Thyroid gland (tissue), 4 donors: ENCODE data around the gene TMEM161A.

ENCODE experiments used
- CTCF ChIP-seq, 6 experiments: fragments of 200-600 bp in 3 of 6; fragments of 450-650 bp in 3 of 6; sonication (generic) in 3 of 6; IDR thresholded peaks; one replicate each; pipeline ENCODE4 v1.5.1; 2016 to 2019; ENCODE audit warnings: antibody characterized with exemption in 6 of 6, mild to moderate bottlenecking in 2 of 6, inconsistent platforms in 1 of 6, moderate library complexity in 1 of 6
- POLR2A ChIP-seq, 2 donors: fragments of 450-650 bp; IDR thresholded peaks; one replicate each; pipeline ENCODE4 v1.6.1; 2017; ENCODE audit warnings: antibody characterized with exemption in 2 of 2, mild to moderate bottlenecking in 2 of 2, moderate library complexity in 1 of 2

GRCh38 chr19:19181488-19181998 lies 43.3 kb upstream of the TMEM161A start:
- no peak for TF ChIP-seq POLR2A (IDR thresholded peaks at IDR 0.05)
- no peak for TF ChIP-seq CTCF (IDR thresholded peaks at IDR 0.05)
